GM23248 (cell line): ENCODE data around the gene TRIM2.

Experiments used
- EZH2 ChIP-seq: fragments of 200-600 bp; sonication (generic); IDR thresholded peaks from 2 replicates; pipeline ENCODE4 v1.6.1; 2018; ENCODE audit warnings: antibody characterized with exemption, mild to moderate bottlenecking; ENCODE audit not compliant: insufficient read depth, poor library complexity, severe bottlenecking
- EZH2phosphoT487 ChIP-seq: fragments of 200-600 bp; sonication (generic); IDR thresholded peaks from 2 replicates; pipeline ENCODE4 v1.6.1; 2018; ENCODE audit warnings: antibody characterized with exemption, moderate library complexity, mild to moderate bottlenecking, low read depth; ENCODE audit not compliant: insufficient read depth

DNA sequence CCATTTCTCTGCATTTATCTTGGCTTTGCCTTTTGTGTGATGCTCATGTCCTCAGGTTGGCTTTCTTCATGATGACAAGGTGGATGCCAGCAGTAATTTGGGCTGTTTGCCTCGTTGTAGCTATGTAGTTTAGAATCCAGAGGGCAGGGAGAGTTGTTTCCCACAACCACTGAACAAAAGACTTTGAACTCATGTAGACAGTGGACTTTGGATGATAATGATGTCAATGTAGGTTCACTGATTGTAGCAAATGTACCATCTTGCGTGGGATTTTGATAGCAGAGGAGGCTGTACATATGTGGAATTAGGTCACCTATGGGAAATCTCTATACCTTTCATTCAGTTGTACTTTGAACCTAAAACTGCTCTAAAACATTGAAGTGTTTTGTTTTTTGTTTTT is 181.5 kb downstream of the TRIM2 start:
- no peak for TF ChIP-seq EZH2
- no peak for TF ChIP-seq EZH2phosphoT487
